GM12873 (cell line): ENCODE data around the gene FAM187B.

Experiments
- TF ChIP-seq, protein P1 (sequence below): IDR thresholded peaks from 2 replicates; pipeline ENCODE4 v1.5.1; 2012; ENCODE audit warnings: low read depth, mild to moderate bottlenecking, moderate library complexity, low read length, control low read depth; ENCODE audit not compliant: insufficient read depth; ENCODE audit errors: missing control alignments

The FAM187B gene

DNA sequence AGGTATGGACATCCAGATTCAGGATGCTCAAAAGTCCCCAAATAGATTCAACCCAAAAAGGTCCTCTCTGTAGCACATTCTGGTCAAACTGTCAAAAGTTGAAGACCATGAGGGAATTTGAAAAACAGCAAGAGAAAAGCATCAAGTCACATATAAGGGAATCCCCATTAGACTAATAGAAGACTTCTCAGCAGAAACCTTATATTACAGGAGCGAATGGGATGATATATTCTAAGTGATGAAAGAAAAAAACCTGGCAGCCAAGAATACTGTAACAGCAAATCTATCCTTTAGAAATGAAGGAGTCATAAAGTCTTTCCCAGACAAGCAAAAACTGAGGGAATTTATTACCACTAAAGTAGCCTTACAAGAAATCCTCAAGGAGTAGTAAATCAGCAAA lies 44.3 kb downstream of the FAM187B start:
- TF ChIP-seq, protein P1, sequence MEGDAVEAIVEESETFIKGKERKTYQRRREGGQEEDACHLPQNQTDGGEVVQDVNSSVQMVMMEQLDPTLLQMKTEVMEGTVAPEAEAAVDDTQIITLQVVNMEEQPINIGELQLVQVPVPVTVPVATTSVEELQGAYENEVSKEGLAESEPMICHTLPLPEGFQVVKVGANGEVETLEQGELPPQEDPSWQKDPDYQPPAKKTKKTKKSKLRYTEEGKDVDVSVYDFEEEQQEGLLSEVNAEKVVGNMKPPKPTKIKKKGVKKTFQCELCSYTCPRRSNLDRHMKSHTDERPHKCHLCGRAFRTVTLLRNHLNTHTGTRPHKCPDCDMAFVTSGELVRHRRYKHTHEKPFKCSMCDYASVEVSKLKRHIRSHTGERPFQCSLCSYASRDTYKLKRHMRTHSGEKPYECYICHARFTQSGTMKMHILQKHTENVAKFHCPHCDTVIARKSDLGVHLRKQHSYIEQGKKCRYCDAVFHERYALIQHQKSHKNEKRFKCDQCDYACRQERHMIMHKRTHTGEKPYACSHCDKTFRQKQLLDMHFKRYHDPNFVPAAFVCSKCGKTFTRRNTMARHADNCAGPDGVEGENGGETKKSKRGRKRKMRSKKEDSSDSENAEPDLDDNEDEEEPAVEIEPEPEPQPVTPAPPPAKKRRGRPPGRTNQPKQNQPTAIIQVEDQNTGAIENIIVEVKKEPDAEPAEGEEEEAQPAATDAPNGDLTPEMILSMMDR, result no peak

DNA sequence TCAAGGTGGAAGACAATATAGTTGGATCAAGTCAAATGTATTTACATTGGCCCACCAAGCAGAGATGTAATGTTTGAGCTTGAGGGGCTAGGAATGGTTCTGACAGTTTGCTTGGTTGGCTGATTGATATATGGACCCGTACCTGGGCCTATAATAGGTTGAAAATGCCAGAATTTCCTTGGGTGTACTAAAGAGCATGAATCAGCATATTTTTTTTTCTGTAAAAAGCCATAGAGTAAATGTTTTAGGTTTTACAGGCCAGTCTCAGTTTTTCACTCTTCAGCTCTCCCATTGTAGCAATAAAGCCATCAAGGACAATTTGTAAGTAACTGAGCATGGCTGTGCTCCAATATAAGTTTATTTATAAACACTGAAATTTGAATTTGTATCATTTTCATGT lies 47.2 kb downstream of the FAM187B start:
- TF ChIP-seq, protein P1, result no peak

DNA sequence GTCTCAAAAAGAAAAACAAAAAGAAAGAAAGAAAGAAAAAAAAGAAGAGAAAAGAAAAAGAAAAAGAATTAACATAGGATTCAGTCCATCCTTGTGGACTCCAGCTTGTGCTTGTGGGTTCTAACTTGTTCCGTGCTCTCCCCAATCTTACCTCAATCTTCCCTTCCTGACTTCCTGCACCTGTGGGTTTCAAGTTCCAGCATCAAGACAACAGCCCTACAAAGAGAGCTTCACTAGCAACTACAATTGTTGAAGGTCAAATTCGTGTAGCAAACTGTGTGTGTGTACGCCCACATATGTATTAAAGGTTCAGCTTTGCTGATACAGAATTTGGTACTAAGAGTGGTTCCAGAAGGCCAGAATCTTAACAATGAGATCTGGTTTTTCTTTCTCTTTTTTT lies 48.7 kb downstream of the FAM187B start:
- TF ChIP-seq, protein P1, result no peak

- TF ChIP-seq, protein P1, result no peak
Measured at GRCh38 chr19:35178701-35179100, 49.8 kb downstream of the FAM187B start.

- TF ChIP-seq, protein P1, result no peak
Measured at GRCh38 chr19:35177377-35178274, 50.9 kb downstream of the FAM187B start.

DNA sequence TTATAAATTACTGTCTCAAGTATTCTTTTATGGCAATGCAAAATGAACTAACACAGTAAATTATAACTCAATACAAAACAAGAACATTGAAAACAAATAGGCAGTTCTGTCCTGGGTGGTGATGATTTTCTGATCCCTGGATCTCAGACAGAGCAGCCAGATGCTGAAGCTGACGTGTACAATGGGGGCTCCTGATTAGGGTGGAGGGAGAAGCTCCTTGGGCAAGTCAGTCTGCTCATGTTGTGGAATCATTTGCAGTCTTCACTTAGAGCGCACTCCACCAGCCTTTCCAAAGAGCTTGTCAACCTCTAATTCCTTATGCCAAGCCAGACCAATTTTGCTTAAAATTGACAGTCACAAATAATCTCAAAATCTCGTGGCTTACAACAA lies 52.4 kb downstream of the FAM187B start:
- TF ChIP-seq, protein P1, result no peak
